ENCODE measurements around the gene FAHD2A. TPM values are rescaled to one million over a fixed set of nuclear protein-coding genes. Genes with fewer than 3 reads are reported as not detected.
"Not testable (repeated sequence)": the region's sequence is repeated elsewhere in the genome, so short reads cannot be mapped to it uniquely, and the experiment has no call there.

Gene FAHD2A
- polyA plus RNA-seq, 1 donor (not counting 4 experiments of a cell fraction or from before 2014, with no cell fraction given), result 27.2 TPM

- H3K4me3 ChIP-seq (ENCODE audit: control insufficient read depth in 2 of 3, extremely low read depth in 1 of 3, insufficient read depth in 2 of 3, low read depth in 1 of 3, low read length in 3 of 3); DNase-seq (ENCODE audit: low read depth, low spot score); dilution Hi-C loops (cut with MboI; ENCODE audit: extremely low pct_ligation_motif_present, low sequenced_read_pairs); H2AFZ ChIP-seq (ENCODE audit: control insufficient read depth, low read length); H3K36me3 ChIP-seq (ENCODE audit: control insufficient read depth in 2 of 2, extremely low read depth in 1 of 2, insufficient read depth in 2 of 2, low read length in 2 of 2); H3K79me2 ChIP-seq (ENCODE audit: control insufficient read depth, insufficient read depth, low read length); H3K9me1 ChIP-seq (ENCODE audit: control insufficient read depth, extremely low read depth, insufficient read depth, low read length); H3K4me1 ChIP-seq (ENCODE audit: control insufficient read depth, extremely low read depth, insufficient read depth, low read length); H3K27me3 ChIP-seq (ENCODE audit: control insufficient read depth, extremely low read depth, insufficient read depth, low read length); H3K9ac ChIP-seq (ENCODE audit: control insufficient read depth, extremely low read depth, insufficient read depth, low read length); H3K27ac ChIP-seq (ENCODE audit: control insufficient read depth, insufficient read depth, low read length); H3K4me2 ChIP-seq (ENCODE audit: control insufficient read depth, extremely low read depth, insufficient read depth, low read depth, low read length); FAIRE-seq; H3K9me3 ChIP-seq (ENCODE audit: control insufficient read depth, low read depth, low read length); H4K20me1 ChIP-seq (ENCODE audit: control insufficient read depth, extremely low read depth, insufficient read depth, low read length): not testable (repeated sequence)
These were observed 32.8 kb downstream of the FAHD2A start for GRCh38 chr2:95435162-95435871.

GRCh38 chr2:95435872-95436209, 33.3 kb downstream of the FAHD2A start:
- dilution Hi-C loops (cut with MboI; ENCODE audit: extremely low pct_ligation_motif_present, low sequenced_read_pairs); H3K79me2 ChIP-seq (ENCODE audit: control insufficient read depth, insufficient read depth, low read length); H3K36me3 ChIP-seq (ENCODE audit: control insufficient read depth in 2 of 2, extremely low read depth in 1 of 2, insufficient read depth in 2 of 2, low read length in 2 of 2); H4K20me1 ChIP-seq (ENCODE audit: control insufficient read depth, extremely low read depth, insufficient read depth, low read length); H3K27ac ChIP-seq (ENCODE audit: control insufficient read depth, insufficient read depth, low read length); H3K4me2 ChIP-seq (ENCODE audit: control insufficient read depth, extremely low read depth, insufficient read depth, low read depth, low read length); H3K9me1 ChIP-seq (ENCODE audit: control insufficient read depth, extremely low read depth, insufficient read depth, low read length); H3K4me3 ChIP-seq (ENCODE audit: control insufficient read depth in 2 of 3, extremely low read depth in 1 of 3, insufficient read depth in 2 of 3, low read depth in 1 of 3, low read length in 3 of 3); DNase-seq (ENCODE audit: low read depth, low spot score); H2AFZ ChIP-seq (ENCODE audit: control insufficient read depth, low read length); H3K4me1 ChIP-seq (ENCODE audit: control insufficient read depth, extremely low read depth, insufficient read depth, low read length); H3K9me3 ChIP-seq (ENCODE audit: control insufficient read depth, low read depth, low read length); H3K27me3 ChIP-seq (ENCODE audit: control insufficient read depth, extremely low read depth, insufficient read depth, low read length); H3K9ac ChIP-seq (ENCODE audit: control insufficient read depth, extremely low read depth, insufficient read depth, low read length): not testable (repeated sequence)
- peak; percentile 100 for FAIRE-seq

GRCh38 chr2:95442474-95443099, 40.1 kb downstream of the FAHD2A start:
- FAIRE-seq, result peak; percentile 89
- H3K27ac ChIP-seq (ENCODE audit: control insufficient read depth, insufficient read depth, low read length); H3K27me3 ChIP-seq (ENCODE audit: control insufficient read depth, extremely low read depth, insufficient read depth, low read length); H3K9ac ChIP-seq (ENCODE audit: control insufficient read depth, extremely low read depth, insufficient read depth, low read length); H3K9me1 ChIP-seq (ENCODE audit: control insufficient read depth, extremely low read depth, insufficient read depth, low read length); H2AFZ ChIP-seq (ENCODE audit: control insufficient read depth, low read length); DNase-seq (ENCODE audit: low read depth, low spot score); H3K36me3 ChIP-seq (ENCODE audit: control insufficient read depth in 2 of 2, extremely low read depth in 1 of 2, insufficient read depth in 2 of 2, low read length in 2 of 2); H3K4me2 ChIP-seq (ENCODE audit: control insufficient read depth, extremely low read depth, insufficient read depth, low read depth, low read length); dilution Hi-C loops (cut with MboI; ENCODE audit: extremely low pct_ligation_motif_present, low sequenced_read_pairs); H3K4me1 ChIP-seq (ENCODE audit: control insufficient read depth, extremely low read depth, insufficient read depth, low read length); H4K20me1 ChIP-seq (ENCODE audit: control insufficient read depth, extremely low read depth, insufficient read depth, low read length); H3K79me2 ChIP-seq (ENCODE audit: control insufficient read depth, insufficient read depth, low read length); H3K4me3 ChIP-seq (ENCODE audit: control insufficient read depth in 2 of 3, extremely low read depth in 1 of 3, insufficient read depth in 2 of 3, low read depth in 1 of 3, low read length in 3 of 3); H3K9me3 ChIP-seq (ENCODE audit: control insufficient read depth, low read depth, low read length): not testable (repeated sequence)

GRCh38 chr2:95445317-95445716, 42.8 kb downstream of the FAHD2A start:
- DNase-seq (ENCODE audit: low read depth, low spot score); H3K36me3 ChIP-seq (ENCODE audit: control insufficient read depth in 2 of 2, extremely low read depth in 1 of 2, insufficient read depth in 2 of 2, low read length in 2 of 2); H3K9ac ChIP-seq (ENCODE audit: control insufficient read depth, extremely low read depth, insufficient read depth, low read length); H4K20me1 ChIP-seq (ENCODE audit: control insufficient read depth, extremely low read depth, insufficient read depth, low read length); H3K9me1 ChIP-seq (ENCODE audit: control insufficient read depth, extremely low read depth, insufficient read depth, low read length); H3K79me2 ChIP-seq (ENCODE audit: control insufficient read depth, insufficient read depth, low read length); H3K27me3 ChIP-seq (ENCODE audit: control insufficient read depth, extremely low read depth, insufficient read depth, low read length); H3K4me3 ChIP-seq (ENCODE audit: control insufficient read depth in 2 of 3, extremely low read depth in 1 of 3, insufficient read depth in 2 of 3, low read depth in 1 of 3, low read length in 3 of 3); H3K9me3 ChIP-seq (ENCODE audit: control insufficient read depth, low read depth, low read length); H2AFZ ChIP-seq (ENCODE audit: control insufficient read depth, low read length); H3K4me1 ChIP-seq (ENCODE audit: control insufficient read depth, extremely low read depth, insufficient read depth, low read length); FAIRE-seq; H3K4me2 ChIP-seq (ENCODE audit: control insufficient read depth, extremely low read depth, insufficient read depth, low read depth, low read length); dilution Hi-C loops (cut with MboI; ENCODE audit: extremely low pct_ligation_motif_present, low sequenced_read_pairs); H3K27ac ChIP-seq (ENCODE audit: control insufficient read depth, insufficient read depth, low read length): not testable (repeated sequence)

- H3K9me1 ChIP-seq (ENCODE audit: control insufficient read depth, extremely low read depth, insufficient read depth, low read length); dilution Hi-C loops (cut with MboI; ENCODE audit: extremely low pct_ligation_motif_present, low sequenced_read_pairs); H3K79me2 ChIP-seq (ENCODE audit: control insufficient read depth, insufficient read depth, low read length); H3K9me3 ChIP-seq (ENCODE audit: control insufficient read depth, low read depth, low read length); H3K4me1 ChIP-seq (ENCODE audit: control insufficient read depth, extremely low read depth, insufficient read depth, low read length); H3K4me3 ChIP-seq (ENCODE audit: control insufficient read depth in 2 of 3, extremely low read depth in 1 of 3, insufficient read depth in 2 of 3, low read depth in 1 of 3, low read length in 3 of 3); H3K4me2 ChIP-seq (ENCODE audit: control insufficient read depth, extremely low read depth, insufficient read depth, low read depth, low read length); H2AFZ ChIP-seq (ENCODE audit: control insufficient read depth, low read length); H4K20me1 ChIP-seq (ENCODE audit: control insufficient read depth, extremely low read depth, insufficient read depth, low read length); DNase-seq (ENCODE audit: low read depth, low spot score); H3K36me3 ChIP-seq (ENCODE audit: control insufficient read depth in 2 of 2, extremely low read depth in 1 of 2, insufficient read depth in 2 of 2, low read length in 2 of 2); H3K27me3 ChIP-seq (ENCODE audit: control insufficient read depth, extremely low read depth, insufficient read depth, low read length); H3K27ac ChIP-seq (ENCODE audit: control insufficient read depth, insufficient read depth, low read length); H3K9ac ChIP-seq (ENCODE audit: control insufficient read depth, extremely low read depth, insufficient read depth, low read length): not testable (repeated sequence)
- peak; percentile 70 for FAIRE-seq
These were observed 60.8 kb downstream of the FAHD2A start for GRCh38 chr2:95463292-95463691.

All from keratinocyte (primary cell).